Neural progenitor cell (in vitro differentiated cells): ENCODE results near the gene LCAT. TPM values are rescaled to one million over a fixed set of nuclear protein-coding genes. Genes with fewer than 3 reads are reported as not detected.

Experiments
- DNase-seq: peaks from one replicate; pipeline ENCODE4 v3.0.0-alpha.2; 2016; ENCODE audit warnings: low spot score
- H2AFZ ChIP-seq: fragments of 200-600 bp; sonication (generic); replicated peaks from 2 replicates; pipeline ENCODE4 v1.6.1; 2016; ENCODE audit warnings: antibody characterized with exemption
- H3F3A ChIP-seq: fragments of 200-600 bp; sonication (generic); 2 replicates; pipeline ENCODE4 v1.6.1; 2016; ENCODE audit warnings: antibody characterized with exemption, low read depth
- H3K27ac ChIP-seq: fragments of 200-600 bp; sonication (generic); 2 replicates; pipeline ENCODE4 v1.5.1; 2016; ENCODE audit warnings: mild to moderate bottlenecking
- H3K27me3 ChIP-seq: fragments of 200-600 bp; sonication (generic); 2 replicates; pipeline ENCODE4 v1.6.1; 2016; ENCODE audit warnings: mild to moderate bottlenecking, moderate library complexity
- H3K36me3 ChIP-seq: fragments of 200-600 bp; sonication (generic); 2 replicates; pipeline ENCODE4 v1.5.1; 2016
- H3K4me1 ChIP-seq: fragments of 200-600 bp; sonication (generic); 2 replicates; pipeline ENCODE4 v1.6.1; 2016; ENCODE audit warnings: mixed run types
- H3K4me2 ChIP-seq: fragments of 200-600 bp; sonication (generic); 2 replicates; pipeline ENCODE4 v1.6.1; 2016
- H3K4me3 ChIP-seq: fragments of 200-600 bp; sonication (generic); 2 replicates; pipeline ENCODE4 v1.5.1; 2016
- H3K79me2 ChIP-seq: fragments of 200-600 bp; sonication (generic); 2 replicates; pipeline ENCODE4 v1.6.1; 2016; ENCODE audit warnings: low read depth
- H3K9ac ChIP-seq: fragments of 200-600 bp; sonication (generic); 2 replicates; pipeline ENCODE4 v1.6.1; 2016
- H3K9me3 ChIP-seq: fragments of 200-600 bp; sonication (generic); 2 replicates; pipeline ENCODE4 v1.5.1; 2016; ENCODE audit warnings: low read depth
- H4K20me1 ChIP-seq: fragments of 200-600 bp; sonication (generic); 2 replicates; pipeline ENCODE4 v1.6.1; 2016; ENCODE audit warnings: low read depth
- H3K27ac Mint-ChIP-seq: 3 replicates; pipeline ENCODE4 v1.8.0; 2021; ENCODE audit warnings: mixed read lengths
- H3K27me3 Mint-ChIP-seq: 2 replicates; pipeline ENCODE4 v1.8.0; 2022; ENCODE audit warnings: low read depth, mild to moderate bottlenecking, inconsistent platforms, moderate library complexity, mixed read lengths; ENCODE audit not compliant: insufficient read depth
- H3K36me3 Mint-ChIP-seq: 3 replicates; pipeline ENCODE4 v1.8.0; 2021; ENCODE audit warnings: mixed read lengths
- H3K4me1 Mint-ChIP-seq: 3 replicates; pipeline ENCODE4 v1.8.0; 2021; ENCODE audit warnings: mixed read lengths
- H3K4me3 Mint-ChIP-seq: 3 replicates; pipeline ENCODE4 v1.8.0; 2021; ENCODE audit warnings: mild to moderate bottlenecking, moderate library complexity, mixed read lengths
- H3K9me3 Mint-ChIP-seq: 3 replicates; pipeline ENCODE4 v1.8.0; 2020; ENCODE audit warnings: mixed read lengths
- EZH2 ChIP-seq: fragments of 200-600 bp; sonication (generic); IDR thresholded peaks from 2 replicates; pipeline ENCODE4 v1.6.1; 2017; ENCODE audit warnings: antibody characterized with exemption, mild to moderate bottlenecking, moderate library complexity
- EZH2phosphoT487 ChIP-seq: fragments of 200-600 bp; sonication (generic); IDR thresholded peaks from 2 replicates; pipeline ENCODE4 v1.6.1; 2017; ENCODE audit warnings: antibody characterized with exemption
- total RNA-seq: library from RNA; depleted of rRNA; stranded (reverse); fragments of >200 nt; gene quantifications from 2 replicates; pipeline ENCODE4 v1.2.3, GENCODE V29; 2015; ENCODE audit warnings: low replicate concordance
- TF ChIP-seq, protein P1 (sequence below): fragments of 200-600 bp; sonication (generic); IDR thresholded peaks from 2 replicates; pipeline ENCODE4 v1.5.1; 2017; ENCODE audit warnings: antibody characterized with exemption, mild to moderate bottlenecking

LCAT gene
- total RNA-seq, 1 donor from 2014 or later, result 1.5 TPM

DNA sequence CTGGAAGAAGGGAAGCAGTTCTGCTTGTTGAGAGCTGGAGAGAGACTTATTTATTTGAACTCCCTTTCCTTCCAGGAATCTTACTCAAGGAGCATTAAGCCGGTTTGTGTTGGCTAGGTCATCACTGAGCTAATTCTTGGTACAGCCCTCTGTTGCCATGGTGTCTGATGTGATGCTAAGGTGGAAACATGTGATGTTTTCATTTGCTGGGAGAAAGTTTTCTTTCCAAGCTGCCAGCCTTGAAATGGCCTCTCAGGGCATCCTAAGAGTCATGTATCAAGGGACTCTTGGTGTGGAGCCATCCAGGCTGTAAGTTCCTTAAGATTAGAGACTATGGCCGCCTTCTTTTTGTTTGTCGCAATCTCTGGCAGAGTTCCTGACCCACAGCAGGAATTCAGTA, 46.7 kb downstream of the LCAT start:
- peaks cover 49% of the 10 kb centered on the region for H4K20me1 ChIP-seq
- no peak for DNase-seq
- no peak overlapping the region for H2AFZ ChIP-seq
- no peaks in the 10 kb centered on the region for H3K27me3 ChIP-seq
- H3K9me3 ChIP-seq, result no peaks in the 10 kb centered on the region
- H3K9ac ChIP-seq, result no peak overlapping the region
- peaks cover 3% of the 10 kb centered on the region for H3K36me3 Mint-ChIP-seq
- H3K4me2 ChIP-seq, result no peak overlapping the region
- no peak overlapping the region for H3K27ac ChIP-seq
- peaks cover 71% of the 10 kb centered on the region for H3K79me2 ChIP-seq
- TF ChIP-seq EZH2phosphoT487, result no peak
- TF ChIP-seq, protein P1, sequence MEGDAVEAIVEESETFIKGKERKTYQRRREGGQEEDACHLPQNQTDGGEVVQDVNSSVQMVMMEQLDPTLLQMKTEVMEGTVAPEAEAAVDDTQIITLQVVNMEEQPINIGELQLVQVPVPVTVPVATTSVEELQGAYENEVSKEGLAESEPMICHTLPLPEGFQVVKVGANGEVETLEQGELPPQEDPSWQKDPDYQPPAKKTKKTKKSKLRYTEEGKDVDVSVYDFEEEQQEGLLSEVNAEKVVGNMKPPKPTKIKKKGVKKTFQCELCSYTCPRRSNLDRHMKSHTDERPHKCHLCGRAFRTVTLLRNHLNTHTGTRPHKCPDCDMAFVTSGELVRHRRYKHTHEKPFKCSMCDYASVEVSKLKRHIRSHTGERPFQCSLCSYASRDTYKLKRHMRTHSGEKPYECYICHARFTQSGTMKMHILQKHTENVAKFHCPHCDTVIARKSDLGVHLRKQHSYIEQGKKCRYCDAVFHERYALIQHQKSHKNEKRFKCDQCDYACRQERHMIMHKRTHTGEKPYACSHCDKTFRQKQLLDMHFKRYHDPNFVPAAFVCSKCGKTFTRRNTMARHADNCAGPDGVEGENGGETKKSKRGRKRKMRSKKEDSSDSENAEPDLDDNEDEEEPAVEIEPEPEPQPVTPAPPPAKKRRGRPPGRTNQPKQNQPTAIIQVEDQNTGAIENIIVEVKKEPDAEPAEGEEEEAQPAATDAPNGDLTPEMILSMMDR, result no peak
- no peak for TF ChIP-seq EZH2
- H3F3A ChIP-seq, result peaks cover 7% of the 10 kb centered on the region
- peaks cover 2% of the 10 kb centered on the region for H3K27me3 Mint-ChIP-seq
- H3K27ac Mint-ChIP-seq, result no peak overlapping the region
- H3K36me3 ChIP-seq, result no peaks in the 10 kb centered on the region
- no peak overlapping the region for H3K4me3 ChIP-seq
- no peaks in the 10 kb centered on the region for H3K9me3 Mint-ChIP-seq
- peaks cover 19% of the 10 kb centered on the region for H3K4me1 Mint-ChIP-seq
- H3K4me1 ChIP-seq, result peaks cover 7% of the 10 kb centered on the region
- H3K4me3 Mint-ChIP-seq, result no peak overlapping the region

- Histone ChIP-seq H3K27me3 (no peaks in the 10 kb centered on the region), H2AFZ (peak overlapping the region; percentile 65), H3F3A (peaks cover 7% of the 10 kb centered on the region), H3K4me3 (peak overlapping the region; percentile 99), H3K9me3 (no peaks in the 10 kb centered on the region), H3K4me1 (peaks cover 8% of the 10 kb centered on the region), H3K79me2 (peaks cover 57% of the 10 kb centered on the region), H3K9ac (peak overlapping the region; percentile 97), H3K4me2 (peak overlapping the region; percentile 99), H3K36me3 (no peaks in the 10 kb centered on the region), H3K27ac (peak overlapping the region; percentile 87), H4K20me1 (peaks cover 28% of the 10 kb centered on the region)
- Mint-ChIP-seq H3K4me3 (peak overlapping the region; percentile 98), H3K27ac (peak overlapping the region; percentile 96), H3K36me3 (peaks cover 3% of the 10 kb centered on the region), H3K9me3 (no peaks in the 10 kb centered on the region), H3K4me1 (peaks cover 19% of the 10 kb centered on the region), H3K27me3 (no peaks in the 10 kb centered on the region)
- TF ChIP-seq EZH2phosphoT487 (no peak), EZH2 (no peak)
- TF ChIP-seq, protein P1, result no peak
- DNase-seq, result peak; percentile 48
Observed at GRCh38 chr16:67893743-67894399, 50.0 kb downstream of the LCAT start.

DNA sequence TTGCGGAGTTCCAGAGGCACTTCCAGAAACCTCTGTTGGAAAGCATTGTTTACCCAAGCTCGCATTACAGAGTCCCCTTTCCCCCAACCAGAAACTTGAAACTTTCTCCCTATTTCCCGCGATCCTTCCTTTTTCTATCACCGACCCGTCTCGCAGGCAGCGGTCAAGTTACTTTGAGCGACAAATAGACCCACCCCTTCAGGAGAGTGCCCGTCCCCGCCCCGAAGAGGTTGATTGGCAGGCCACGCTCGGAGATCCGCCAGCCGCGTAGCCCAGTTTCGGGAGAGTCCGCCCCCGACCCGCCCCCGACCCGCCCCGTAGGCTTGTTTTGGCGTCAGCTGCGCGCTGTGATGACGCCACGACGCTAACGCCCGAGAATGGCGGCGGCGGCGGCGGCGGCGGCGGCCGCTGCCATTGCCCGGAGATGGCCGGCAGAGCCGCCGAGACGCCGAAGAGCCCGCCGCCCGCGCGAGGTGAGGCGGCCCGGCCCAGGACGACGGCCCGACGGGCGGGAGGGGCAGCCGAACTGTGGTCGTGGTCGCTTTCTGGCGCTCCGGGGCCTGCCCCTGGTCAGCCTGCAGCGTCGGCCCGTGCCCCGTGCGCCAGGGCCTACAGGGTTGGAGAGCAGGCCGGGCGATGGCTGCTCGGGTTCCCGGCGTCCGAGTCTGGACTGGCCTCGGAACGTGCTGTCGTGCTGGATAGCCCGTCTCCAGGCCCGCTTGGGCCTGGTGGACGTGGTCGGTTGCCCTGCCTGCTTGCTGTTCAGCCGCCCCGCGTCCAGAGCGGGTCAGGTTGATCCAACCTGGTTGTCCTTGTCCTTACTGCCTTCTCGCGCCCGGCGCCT, 50.8 kb downstream of the LCAT start, which contains the start of gene PSKH1:
Gene PSKH1, plus strand, starts transcription at position 356 of the 844 bp plus-strand sequence. CDS start 15,496 bp downstream, outside the sequence.
- peaks cover 50% of the 10 kb centered on the region for H3K79me2 ChIP-seq
- H3K27ac ChIP-seq, result peak within 1 kb of the TSS; percentile 87
- DNase-seq, result peak; percentile 98
- TF ChIP-seq, protein P1, result no peak
- TF ChIP-seq EZH2phosphoT487 (no peak), EZH2 (no peak)
- peak within 1 kb of the TSS; percentile 98 for H3K4me3 Mint-ChIP-seq
- peak within 1 kb of the TSS; percentile 65 for H2AFZ ChIP-seq
- H3K9me3 Mint-ChIP-seq, result no peaks in the 10 kb centered on the region
- H4K20me1 ChIP-seq, result peaks cover 23% of the 10 kb centered on the region
- peaks cover 19% of the 10 kb centered on the region for H3K4me1 Mint-ChIP-seq
- H3K4me1 ChIP-seq, result peaks cover 14% of the 10 kb centered on the region
- no peaks in the 10 kb centered on the region for H3K27me3 Mint-ChIP-seq
- peak within 1 kb of the TSS; percentile 96 for H3K27ac Mint-ChIP-seq
- H3K9ac ChIP-seq, result peak within 1 kb of the TSS; percentile 97
- H3K27me3 ChIP-seq, result no peaks in the 10 kb centered on the region
- peaks cover 3% of the 10 kb centered on the region for H3K36me3 Mint-ChIP-seq
- no peaks in the 10 kb centered on the region for H3K36me3 ChIP-seq
- peak within 1 kb of the TSS; percentile 99 for H3K4me3 ChIP-seq
- peak within 1 kb of the TSS; percentile 99 for H3K4me2 ChIP-seq
- no peaks in the 10 kb centered on the region for H3K9me3 ChIP-seq
- peaks cover 15% of the 10 kb centered on the region for H3F3A ChIP-seq
